CD4-positive, alpha-beta T cell (primary cell): ENCODE measurements around the gene SIL1. TPM values are rescaled to one million over a fixed set of nuclear protein-coding genes. Genes with fewer than 3 reads are reported as not detected.

Experiments used
- ATAC-seq: fragments of 200-7000 bp; cut with Tn5 transposase; one replicate; pipeline ENCODE4 v1.10.0; 2022; ENCODE audit warnings: mild to moderate bottlenecking; ENCODE audit not compliant: poor library complexity
- CTCF ChIA-PET: fragments of 350-600 bp; sonication (Branson Sonifier 250); formaldehyde crosslinking; loops from one replicate; lab custom pipeline; 2021; ENCODE audit warnings: antibody characterized with exemption, inconsistent platforms; lab: Charles Lee
- POLR2A ChIA-PET: fragments of 350-600 bp; sonication (Branson Sonifier 250); formaldehyde crosslinking; loops from one replicate; lab custom pipeline; 2021; ENCODE audit warnings: antibody characterized with exemption, inconsistent platforms; lab: Charles Lee
- DNase-seq, 14 experiments: peaks; one replicate each; pipeline ENCODE4 v3.0.0-alpha.2; 2013 to 2020; ENCODE audit warnings: mixed read lengths in 2 of 14
- H3K27ac ChIP-seq, 2 donors: one replicate each; pipeline versions ENCODE4 v1.5.1 to v1.7.0; 2013; ENCODE audit warnings: low read length in 2 of 2, low read depth in 1 of 2, mild to moderate bottlenecking in 1 of 2
- H3K27me3 ChIP-seq, 2 experiments: 1 replicate in 1 of 2; 2 replicates in 1 of 2; pipeline versions ENCODE4 v1.6.1 to v1.7.0; 2013; ENCODE audit warnings: low read length in 2 of 2, control low read depth in 1 of 2, mild to moderate bottlenecking in 1 of 2, moderate library complexity in 1 of 2; ENCODE audit not compliant: insufficient read depth in 2 of 2, control insufficient read depth in 1 of 2
- H3K36me3 ChIP-seq: one replicate; pipeline ENCODE4 v1.6.1; 2013; ENCODE audit warnings: low read length, control low read depth; ENCODE audit not compliant: insufficient read depth
- H3K4me1 ChIP-seq: one replicate; pipeline ENCODE4 v1.6.1; 2013; ENCODE audit warnings: low read length, control low read depth; ENCODE audit not compliant: insufficient read depth
- H3K4me3 ChIP-seq: one replicate; pipeline ENCODE4 v1.5.1; 2013; ENCODE audit warnings: mild to moderate bottlenecking, low read length, moderate library complexity
- H3K9me3 ChIP-seq, 2 experiments: 1 replicate in 1 of 2; 2 replicates in 1 of 2; pipeline versions ENCODE4 v1.6.1 to v1.7.0; 2013; ENCODE audit warnings: low read length in 2 of 2, mild to moderate bottlenecking in 2 of 2, control low read depth in 1 of 2, moderate library complexity in 1 of 2; ENCODE audit not compliant: control insufficient read depth in 1 of 2, insufficient read depth in 1 of 2
- H3K27ac Mint-ChIP-seq: one replicate; pipeline ENCODE4 v1.8.0; 2020; ENCODE audit warnings: mixed read lengths
- H3K27me3 Mint-ChIP-seq: one replicate; pipeline ENCODE4 v1.8.0; 2021; ENCODE audit warnings: mixed read lengths
- H3K36me3 Mint-ChIP-seq: one replicate; pipeline ENCODE4 v1.8.0; 2021; ENCODE audit warnings: low read depth, mixed read lengths
- H3K4me1 Mint-ChIP-seq: one replicate; pipeline ENCODE4 v1.8.0; 2021; ENCODE audit warnings: low read depth, mixed read lengths
- H3K4me3 Mint-ChIP-seq: one replicate; pipeline ENCODE4 v1.8.0; 2020; ENCODE audit warnings: mild to moderate bottlenecking, mixed read lengths
- H3K9me3 Mint-ChIP-seq: one replicate; pipeline ENCODE4 v1.8.0; 2020; ENCODE audit warnings: mixed read lengths
- intact Hi-C, 2 experiments: fragments of 100-400 bp; cut with DNase I in 1 of 2; cut with micrococcal nuclease in 1 of 2; formaldehyde crosslinking; loops; one replicate each; pipeline versions ENCODE4 v1.15.1 to v1.9.0; 2023 to 2025; cut with DNase I, micrococcal nuclease
- total RNA-seq, 174 experiments: library from RNA in 2 of 174; stranded (reverse) in 2 of 174; gene quantifications; one replicate each; pipeline ENCODE4 v1.2.3 and lab custom pipeline; 2021 to 2026
- TF ChIP-seq, protein P1 (sequence below): fragments of 200-600 bp; IDR thresholded peaks from one replicate; pipeline ENCODE4 v1.8.0; 2022; ENCODE audit warnings: antibody characterized with exemption, mild to moderate bottlenecking

Gene SIL1
- total RNA-seq, 2 experiments from 2014 or later, result 5.6 to 9.2 TPM

DNA sequence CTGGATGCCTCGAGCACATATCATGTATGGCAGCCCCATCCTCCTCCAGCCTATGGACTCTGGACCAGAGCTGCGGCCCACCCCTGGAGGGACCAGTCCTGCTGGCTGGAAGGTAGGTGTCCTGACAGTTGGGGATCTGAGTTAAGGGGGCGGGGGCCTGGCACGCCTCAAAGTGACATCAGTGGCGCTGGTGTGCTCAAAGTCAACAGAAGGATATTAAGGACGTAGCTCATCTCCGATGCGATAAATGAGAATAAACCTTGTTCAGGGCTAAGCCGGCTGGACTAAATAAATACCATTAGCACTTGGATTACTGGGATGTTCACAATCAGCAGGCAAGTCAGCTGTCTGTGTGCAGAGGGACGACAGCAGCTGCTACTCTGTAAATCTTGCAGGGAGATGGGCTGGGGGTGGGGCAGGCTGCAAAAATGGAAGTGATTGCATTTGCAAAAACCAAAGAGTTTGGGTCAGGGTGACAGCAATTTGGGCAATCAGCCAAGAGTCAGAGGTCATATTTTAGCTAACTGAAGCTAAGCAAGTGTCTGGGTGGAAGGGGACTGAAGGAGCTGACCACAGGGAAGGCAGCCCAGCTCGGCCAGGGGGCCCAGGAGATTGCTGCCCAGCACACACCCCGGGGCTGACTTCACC lies 243.0 kb downstream of the SIL1 start:
- DNase-seq, result no peak
- Mint-ChIP-seq H3K4me1 (peaks cover 19% of the 10 kb centered on the region), H3K27ac (no peak overlapping the region), H3K9me3 (no peaks in the 10 kb centered on the region), H3K36me3 (no peaks in the 10 kb centered on the region), H3K4me3 (no peak overlapping the region), H3K27me3 (no peaks in the 10 kb centered on the region)
- Histone ChIP-seq H3K4me3 (no peak overlapping the region), H3K9me3 (no peaks in the 10 kb centered on the region), H3K4me1 (peaks cover 14% of the 10 kb centered on the region), H3K27me3 (no peaks in the 10 kb centered on the region), H3K36me3 (no peaks in the 10 kb centered on the region), H3K27ac (no peak overlapping the region)
- POLR2A ChIA-PET, result interaction anchor here (0.6 kb wide), 1 partner anchor 280 kb away, joined by 3 read pairs; no protein-coding TSS in a partner anchor
- CTCF ChIA-PET, result no interaction called here
- TF ChIP-seq, protein P1, sequence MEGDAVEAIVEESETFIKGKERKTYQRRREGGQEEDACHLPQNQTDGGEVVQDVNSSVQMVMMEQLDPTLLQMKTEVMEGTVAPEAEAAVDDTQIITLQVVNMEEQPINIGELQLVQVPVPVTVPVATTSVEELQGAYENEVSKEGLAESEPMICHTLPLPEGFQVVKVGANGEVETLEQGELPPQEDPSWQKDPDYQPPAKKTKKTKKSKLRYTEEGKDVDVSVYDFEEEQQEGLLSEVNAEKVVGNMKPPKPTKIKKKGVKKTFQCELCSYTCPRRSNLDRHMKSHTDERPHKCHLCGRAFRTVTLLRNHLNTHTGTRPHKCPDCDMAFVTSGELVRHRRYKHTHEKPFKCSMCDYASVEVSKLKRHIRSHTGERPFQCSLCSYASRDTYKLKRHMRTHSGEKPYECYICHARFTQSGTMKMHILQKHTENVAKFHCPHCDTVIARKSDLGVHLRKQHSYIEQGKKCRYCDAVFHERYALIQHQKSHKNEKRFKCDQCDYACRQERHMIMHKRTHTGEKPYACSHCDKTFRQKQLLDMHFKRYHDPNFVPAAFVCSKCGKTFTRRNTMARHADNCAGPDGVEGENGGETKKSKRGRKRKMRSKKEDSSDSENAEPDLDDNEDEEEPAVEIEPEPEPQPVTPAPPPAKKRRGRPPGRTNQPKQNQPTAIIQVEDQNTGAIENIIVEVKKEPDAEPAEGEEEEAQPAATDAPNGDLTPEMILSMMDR, result no peak
- no peak for ATAC-seq
- intact Hi-C loops, result no loop called here

DNA sequence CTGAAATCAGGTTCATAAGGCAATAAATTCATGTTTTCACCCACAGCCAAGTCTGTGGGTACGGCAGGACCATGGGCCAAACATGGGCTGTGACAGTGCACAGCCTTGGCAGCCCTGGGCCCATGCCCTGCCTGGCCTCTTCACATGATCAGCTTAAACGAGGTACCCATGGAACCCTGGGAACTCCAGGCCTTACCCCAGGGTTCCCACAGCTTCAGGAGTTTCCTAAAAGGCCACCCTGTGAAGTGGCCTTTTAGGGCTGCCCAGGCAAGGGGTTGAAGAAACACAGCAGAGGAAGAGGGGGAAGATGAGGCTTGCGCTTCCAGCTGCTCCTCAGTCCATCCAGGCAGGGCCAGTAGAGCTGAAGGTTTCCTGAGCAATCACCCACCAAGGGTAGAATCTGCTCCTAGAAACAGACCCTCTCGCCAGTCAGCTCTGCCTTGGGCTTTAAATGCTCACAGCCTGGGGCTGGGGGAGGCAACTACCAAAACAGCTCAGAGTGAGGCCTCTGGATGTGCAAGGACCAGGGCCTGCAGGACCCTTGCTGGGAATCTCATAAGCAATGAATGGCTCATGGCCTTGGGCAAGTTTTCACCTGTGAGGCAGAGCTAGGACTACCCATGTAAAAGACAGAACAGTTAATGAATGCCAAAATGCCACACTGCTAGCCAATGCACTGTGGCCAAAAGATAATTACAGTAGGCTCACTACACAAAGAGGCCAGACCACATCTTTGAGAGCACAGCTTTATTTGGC lies 243.7 kb downstream of the SIL1 start:
- Histone ChIP-seq H3K27ac (no peak overlapping the region), H3K4me1 (peaks cover 14% of the 10 kb centered on the region), H3K36me3 (no peaks in the 10 kb centered on the region), H3K9me3 (no peaks in the 10 kb centered on the region), H3K4me3 (no peak overlapping the region), H3K27me3 (no peaks in the 10 kb centered on the region)
- Mint-ChIP-seq H3K27me3 (no peaks in the 10 kb centered on the region), H3K4me1 (peaks cover 19% of the 10 kb centered on the region), H3K36me3 (no peaks in the 10 kb centered on the region), H3K27ac (no peak overlapping the region), H3K9me3 (no peaks in the 10 kb centered on the region), H3K4me3 (no peak overlapping the region)
- TF ChIP-seq, protein P1, result no peak
- intact Hi-C loops, result no loop called here
- ATAC-seq, result no peak
- ChIA-PET CTCF (no interaction called here), POLR2A (no interaction called here)
- no peak for DNase-seq

DNA sequence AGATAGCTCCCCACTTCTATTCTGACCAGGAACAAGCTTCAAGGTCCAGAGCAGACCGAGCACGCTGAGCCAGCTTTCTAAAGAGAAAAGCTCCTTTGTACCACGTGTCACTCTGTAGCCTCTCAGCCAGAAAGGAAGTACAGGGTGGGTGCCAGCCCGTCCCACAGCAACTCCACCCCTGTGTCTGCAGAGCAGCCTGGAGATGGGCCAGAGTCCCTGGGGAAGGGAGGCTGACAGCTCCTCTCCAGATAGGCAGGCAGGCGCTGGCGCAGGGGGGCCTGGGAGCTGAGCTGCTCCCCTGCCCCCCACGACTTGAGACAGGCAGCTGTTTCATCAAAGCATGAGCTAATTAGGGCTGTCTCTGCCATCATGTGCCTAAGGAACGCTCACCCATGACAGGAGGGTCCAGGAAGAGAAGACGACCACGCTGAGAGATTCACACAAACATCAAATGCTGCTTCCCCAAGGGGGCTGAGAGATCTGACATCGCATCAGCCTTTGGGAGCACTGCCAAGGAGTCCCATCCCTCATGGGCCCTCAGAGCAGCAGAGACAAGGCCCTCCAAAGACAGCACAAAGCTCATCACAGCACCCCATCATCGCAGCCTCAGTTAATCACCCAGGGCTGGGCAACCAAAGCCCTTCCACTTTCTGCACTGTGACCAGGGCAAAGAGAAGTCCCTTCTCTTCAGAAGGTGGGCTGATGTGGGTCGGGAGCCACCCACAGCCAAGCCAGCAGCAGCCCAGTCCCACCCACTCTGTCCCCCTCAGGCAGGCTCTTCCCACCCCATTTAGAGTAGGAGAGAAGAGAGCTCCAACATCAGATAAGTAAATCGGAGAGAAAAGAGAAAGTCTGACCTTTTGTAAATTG lies 244.5 kb downstream of the SIL1 start:
- Mint-ChIP-seq H3K36me3 (no peaks in the 10 kb centered on the region), H3K4me1 (peaks cover 19% of the 10 kb centered on the region), H3K27me3 (no peaks in the 10 kb centered on the region), H3K27ac (no peak overlapping the region), H3K9me3 (no peaks in the 10 kb centered on the region), H3K4me3 (no peak overlapping the region)
- Histone ChIP-seq H3K27ac (no peak overlapping the region), H3K4me3 (no peak overlapping the region), H3K4me1 (peaks cover 14% of the 10 kb centered on the region), H3K27me3 (no peaks in the 10 kb centered on the region), H3K36me3 (no peaks in the 10 kb centered on the region), H3K9me3 (no peaks in the 10 kb centered on the region)
- DNase-seq (peak in 3 of 14 experiments; percentile 25 to 34 (median 27)), ATAC-seq (peak; percentile 79)
- intact Hi-C loops, result no loop called here
- ChIA-PET CTCF (no interaction called here), POLR2A (no interaction called here)
- TF ChIP-seq, protein P1, result no peak
